Measurements from ENCODE around the gene FUT8. TPM values are rescaled to one million over a fixed set of nuclear protein-coding genes. Genes with fewer than 3 reads are reported as not detected.
A peak's percentile ranks its signal among the peaks of the same experiment; 100 is the strongest.
"Not testable (repeated sequence)": the region's sequence is repeated elsewhere in the genome, so short reads cannot be mapped to it uniquely, and the experiment has no call there.

The FUT8 gene
- total RNA-seq, 2 donors from 2014 or later = 9.5 to 13.5 TPM

DNA sequence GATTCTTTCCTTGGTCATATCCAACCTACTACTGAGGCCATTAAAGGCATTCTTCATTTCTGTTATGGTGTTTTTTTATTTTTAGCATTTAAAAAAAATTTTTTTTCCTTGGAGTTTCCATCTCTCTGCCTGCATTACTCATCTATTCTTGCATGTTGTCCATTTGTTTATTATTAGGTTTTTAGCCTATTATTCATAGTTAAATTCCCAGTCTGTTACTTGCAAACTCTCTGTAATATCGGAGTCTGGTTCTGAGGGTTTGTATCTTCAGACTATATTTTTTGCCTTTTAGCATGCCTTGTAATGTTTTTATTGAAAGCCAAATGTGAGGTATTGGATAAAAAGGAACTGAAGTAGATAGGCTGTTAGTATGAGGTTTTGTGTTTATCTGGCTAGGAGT, 284.3 kb downstream of the FUT8 start:
- H3K27ac ChIP-seq = no peak overlapping the region
- H3K4me3 ChIP-seq = no peak overlapping the region
- no peaks in the 10 kb centered on the region for H3K27me3 ChIP-seq
- no peaks in the 10 kb centered on the region for H3K36me3 ChIP-seq
- no peaks in the 10 kb centered on the region for H3K9me3 ChIP-seq
- no peaks in the 10 kb centered on the region for H3K4me1 ChIP-seq
- no peak for DNase-seq (ENCODE audit: low spot score)
- TF ChIP-seq, protein P1, sequence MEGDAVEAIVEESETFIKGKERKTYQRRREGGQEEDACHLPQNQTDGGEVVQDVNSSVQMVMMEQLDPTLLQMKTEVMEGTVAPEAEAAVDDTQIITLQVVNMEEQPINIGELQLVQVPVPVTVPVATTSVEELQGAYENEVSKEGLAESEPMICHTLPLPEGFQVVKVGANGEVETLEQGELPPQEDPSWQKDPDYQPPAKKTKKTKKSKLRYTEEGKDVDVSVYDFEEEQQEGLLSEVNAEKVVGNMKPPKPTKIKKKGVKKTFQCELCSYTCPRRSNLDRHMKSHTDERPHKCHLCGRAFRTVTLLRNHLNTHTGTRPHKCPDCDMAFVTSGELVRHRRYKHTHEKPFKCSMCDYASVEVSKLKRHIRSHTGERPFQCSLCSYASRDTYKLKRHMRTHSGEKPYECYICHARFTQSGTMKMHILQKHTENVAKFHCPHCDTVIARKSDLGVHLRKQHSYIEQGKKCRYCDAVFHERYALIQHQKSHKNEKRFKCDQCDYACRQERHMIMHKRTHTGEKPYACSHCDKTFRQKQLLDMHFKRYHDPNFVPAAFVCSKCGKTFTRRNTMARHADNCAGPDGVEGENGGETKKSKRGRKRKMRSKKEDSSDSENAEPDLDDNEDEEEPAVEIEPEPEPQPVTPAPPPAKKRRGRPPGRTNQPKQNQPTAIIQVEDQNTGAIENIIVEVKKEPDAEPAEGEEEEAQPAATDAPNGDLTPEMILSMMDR (IDR thresholded peaks at IDR 0.05) = no peak

DNA sequence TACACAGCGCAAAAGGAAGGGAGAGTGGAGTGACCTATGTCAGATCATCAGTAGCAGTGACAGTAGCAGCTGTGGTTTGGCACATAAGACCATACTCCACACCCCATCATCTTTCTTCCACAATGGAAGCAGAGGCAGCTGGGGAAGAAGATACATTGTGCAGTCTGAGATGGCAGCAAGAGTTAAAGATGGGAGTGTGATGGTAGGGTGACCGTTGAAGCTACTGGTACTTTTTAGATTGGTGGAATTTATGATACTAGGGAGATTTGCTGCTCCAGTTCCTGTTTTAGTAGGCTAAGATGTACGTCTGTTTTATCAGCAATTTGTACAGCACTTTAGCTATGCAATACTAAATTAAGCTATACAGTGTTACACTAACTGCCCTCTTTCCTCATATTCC, 291.0 kb downstream of the FUT8 start:
- Histone ChIP-seq H3K27ac (no peak overlapping the region), H3K36me3 (no peaks in the 10 kb centered on the region), H3K4me1 (peaks cover 0 to 8% of the 10 kb centered on the region in 2 donors), H3K9me3 (peaks cover 0 to 13% of the 10 kb centered on the region in 2 donors), H3K4me3 (no peak overlapping the region), H3K27me3 (no peaks in the 10 kb centered on the region)
- DNase-seq (ENCODE audit: low spot score) = no peak
- TF ChIP-seq, protein P1 (IDR thresholded peaks at IDR 0.05) = no peak

DNA sequence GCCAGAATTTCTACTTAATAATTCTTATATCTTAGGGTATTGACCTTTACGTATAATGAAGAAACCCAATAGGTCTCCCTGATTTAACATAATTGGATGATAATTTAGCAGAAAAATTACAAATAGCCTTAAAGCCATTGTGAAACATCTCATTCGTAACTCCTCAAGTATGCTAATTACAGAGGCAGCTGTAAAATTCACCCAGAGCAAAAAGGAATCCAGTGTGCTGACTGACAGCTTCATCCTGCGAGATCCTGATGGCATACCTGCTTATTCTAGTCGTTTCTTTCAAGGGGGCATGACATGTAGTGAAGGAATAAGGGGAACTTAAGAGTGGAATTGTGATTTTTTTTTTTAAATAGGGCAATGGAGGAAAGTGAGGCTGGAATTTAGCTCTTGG, 291.5 kb downstream of the FUT8 start:
- no peak overlapping the region for H3K27ac ChIP-seq

DNA sequence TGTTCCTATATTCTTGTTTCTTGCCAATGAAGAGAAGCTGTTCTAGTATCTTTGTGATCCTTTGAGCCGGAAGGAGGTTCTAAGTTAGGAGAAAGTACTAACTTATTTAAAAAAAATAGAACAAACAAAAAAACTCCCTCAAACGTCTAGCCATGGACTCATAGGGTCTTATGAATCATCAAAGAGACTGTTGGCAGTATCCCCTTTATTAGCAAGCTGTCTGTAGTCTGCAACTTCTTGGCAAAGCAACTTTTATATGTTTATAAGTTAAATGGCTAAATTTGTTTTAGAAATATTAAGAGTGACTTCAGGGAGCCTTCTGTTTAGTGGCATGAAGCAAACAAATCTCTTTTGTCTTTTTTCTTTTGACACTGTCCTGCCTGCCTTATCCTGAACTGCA, 291.9 kb downstream of the FUT8 start:
- no peak for DNase-seq (ENCODE audit: low spot score)
- TF ChIP-seq, protein P1 (IDR thresholded peaks at IDR 0.05) = no peak
- H3K4me1 ChIP-seq = peaks cover 0 to 8% of the 10 kb centered on the region in 2 donors
- H3K9me3 ChIP-seq = peaks cover 0 to 16% of the 10 kb centered on the region in 2 donors
- no peaks in the 10 kb centered on the region for H3K27me3 ChIP-seq
- no peak overlapping the region for H3K4me3 ChIP-seq
- H3K36me3 ChIP-seq = no peaks in the 10 kb centered on the region
- H3K27ac ChIP-seq = peak overlapping the region in 1 of 2 donors; percentile 1

More for the DNA sequence above, 291.5 kb downstream of the FUT8 start:
- TF ChIP-seq, protein P1 (IDR thresholded peaks at IDR 0.05) = no peak
- H3K27me3 ChIP-seq = no peaks in the 10 kb centered on the region
- H3K9me3 ChIP-seq = peaks cover 0 to 16% of the 10 kb centered on the region in 2 donors
- H3K4me3 ChIP-seq = no peak overlapping the region
- DNase-seq (ENCODE audit: low spot score) = no peak
- H3K4me1 ChIP-seq = peaks cover 0 to 8% of the 10 kb centered on the region in 2 donors
- H3K36me3 ChIP-seq = no peaks in the 10 kb centered on the region

DNA sequence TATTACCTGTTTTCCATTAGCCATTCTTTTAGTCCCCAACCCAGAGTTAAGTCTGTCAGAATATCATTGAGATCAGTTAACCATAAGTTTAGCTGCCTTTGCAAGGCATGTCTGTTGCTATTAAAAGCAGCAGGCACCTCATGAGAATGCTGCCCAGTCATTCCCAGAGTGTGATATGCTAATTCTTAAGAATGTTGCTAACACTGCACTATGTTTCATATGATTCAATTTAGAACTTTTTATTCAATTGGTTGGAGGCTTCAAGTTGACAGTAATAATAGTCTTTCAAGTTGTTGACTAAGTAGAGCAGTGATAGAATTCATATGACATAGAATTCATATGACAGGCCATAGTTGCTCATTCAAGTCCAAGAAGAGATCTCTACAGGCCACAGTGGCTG, 292.3 kb downstream of the FUT8 start:
- H3K27ac ChIP-seq = peak overlapping the region in 1 of 2 donors; percentile 1
- TF ChIP-seq, protein P1 (IDR thresholded peaks at IDR 0.05) = no peak
- no peaks in the 10 kb centered on the region for H3K36me3 ChIP-seq
- H3K9me3 ChIP-seq = peaks cover 0 to 16% of the 10 kb centered on the region in 2 donors
- H3K4me1 ChIP-seq = peaks cover 0 to 8% of the 10 kb centered on the region in 2 donors
- no peak overlapping the region for H3K4me3 ChIP-seq
- no peak for DNase-seq (ENCODE audit: low spot score)
- H3K27me3 ChIP-seq = no peaks in the 10 kb centered on the region

DNA sequence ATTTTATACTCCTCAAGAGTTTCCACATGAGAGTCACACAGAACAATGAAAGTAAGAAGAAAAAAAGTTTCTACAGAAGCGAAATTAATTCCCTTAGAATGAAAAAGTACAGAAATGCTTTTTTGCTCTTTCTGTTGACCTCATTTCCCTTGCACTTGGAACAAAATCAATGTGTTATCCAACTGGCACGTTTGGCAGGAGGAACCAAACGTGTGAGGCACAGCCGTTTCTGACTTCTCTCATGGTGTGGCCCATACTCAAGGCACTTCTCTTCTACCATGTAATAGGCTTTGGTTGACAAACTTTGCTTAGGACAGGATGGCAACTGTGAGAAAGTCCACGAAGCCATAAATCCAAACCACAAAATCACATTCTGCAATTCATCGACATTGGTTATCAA, 297.0 kb downstream of the FUT8 start:
- Histone ChIP-seq H3K4me1 (peaks cover 0 to 3% of the 10 kb centered on the region in 2 donors), H3K27ac (no peak overlapping the region), H3K36me3 (no peaks in the 10 kb centered on the region), H3K4me3 (no peak overlapping the region), H3K27me3 (no peaks in the 10 kb centered on the region), H3K9me3 (peaks cover 3 to 30% of the 10 kb centered on the region in 2 donors)
- TF ChIP-seq, protein P1 (IDR thresholded peaks at IDR 0.05) = no peak
- no peak for DNase-seq (ENCODE audit: low spot score)

DNA sequence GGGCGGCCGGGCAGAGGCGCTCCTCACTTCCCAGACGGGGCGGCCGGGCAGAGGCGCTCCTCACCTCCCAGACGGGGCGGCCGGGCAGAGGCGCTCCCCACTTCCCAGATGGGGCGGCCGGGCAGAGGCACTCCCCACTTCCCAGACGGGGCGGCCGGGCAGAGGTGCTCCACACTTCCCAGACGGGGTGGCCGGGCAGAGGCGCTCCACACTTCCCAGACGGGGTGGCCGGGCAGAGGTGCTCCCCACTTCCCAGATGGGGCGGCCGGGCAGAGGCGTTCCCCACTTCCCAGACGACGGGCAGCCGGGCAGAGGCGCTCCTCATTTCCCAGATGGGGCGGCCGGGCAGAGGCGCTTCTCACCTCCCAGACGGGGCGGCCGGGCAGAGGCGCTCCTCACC, 304.3 kb downstream of the FUT8 start:
- H3K36me3 ChIP-seq; H3K27me3 ChIP-seq; H3K27ac ChIP-seq; H3K4me3 ChIP-seq; DNase-seq (ENCODE audit: low spot score); H3K4me1 ChIP-seq: not testable (repeated sequence)
- H3K9me3 ChIP-seq = peaks cover 3 to 19% of the 10 kb centered on the region in 2 donors

DNA sequence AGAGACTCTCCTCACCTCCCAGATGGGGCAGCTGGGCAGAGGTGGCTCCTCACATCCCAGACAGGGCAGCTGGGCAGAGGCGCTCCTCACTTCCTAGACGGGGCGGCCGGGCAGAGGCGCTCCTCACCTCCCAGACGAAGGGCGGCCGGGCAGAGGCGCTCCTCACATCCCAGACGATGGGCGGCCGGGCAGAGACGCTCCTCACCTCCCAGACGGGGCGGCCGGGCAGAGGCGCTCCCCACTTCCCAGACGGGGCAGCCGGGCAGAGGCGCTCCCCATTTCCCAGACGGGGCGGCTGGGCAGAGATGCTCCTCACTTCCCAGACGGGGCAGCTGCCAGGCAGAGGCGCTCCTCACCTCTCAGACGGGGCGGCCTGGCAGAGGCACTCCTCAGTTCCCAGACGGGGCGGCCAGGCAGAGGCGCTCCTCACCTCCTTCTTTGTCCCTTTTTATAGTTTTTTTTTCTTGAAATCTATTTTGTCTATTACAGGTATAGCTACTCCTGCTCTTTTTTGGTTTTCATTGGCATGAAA, 304.9 kb downstream of the FUT8 start:
- not testable (repeated sequence) for DNase-seq (ENCODE audit: low spot score); H3K27me3 ChIP-seq; H3K36me3 ChIP-seq; H3K4me3 ChIP-seq; H3K27ac ChIP-seq; H3K4me1 ChIP-seq
- peaks cover 3 to 19% of the 10 kb centered on the region in 2 donors for H3K9me3 ChIP-seq
